ENCODE measurements around the gene ERI2. TPM values are rescaled to one million over a fixed set of nuclear protein-coding genes. Genes with fewer than 3 reads are reported as not detected.

ERI2 gene
- total RNA-seq, 1 experiment from 2014 or later = 13.2 TPM

GRCh38 chr16:20833086-20833485 lies 26.8 kb upstream of the ERI2 start:
- no TSS peak for BruUV-seq (replicated peaks)
- ChIA-PET CTCF (no interaction called here), POLR2A (ENCODE audit: unreplicated experiment) (no interaction called here)
- no peak overlapping the region for H2AFZ ChIP-seq (ENCODE audit: low read length)
- no peak overlapping the region for H3K9ac ChIP-seq (ENCODE audit: low read length)
- no peaks in the 10 kb centered on the region for H3K9me3 ChIP-seq (ENCODE audit: low read length)
- H3K79me2 ChIP-seq (ENCODE audit: low read length) = no peaks in the 10 kb centered on the region
- ATAC-seq (no peak), DNase-seq (no peak)
- H3F3A ChIP-seq (ENCODE audit: low read length, unreplicated experiment) = no peaks in the 10 kb centered on the region
- no peak overlapping the region for H3K27ac ChIP-seq (ENCODE audit: low read length)
- H3K36me3 ChIP-seq (ENCODE audit: low read depth, low read length) = peaks cover 12% of the 10 kb centered on the region
- H3K27me3 ChIP-seq (ENCODE audit: low read length) = no peaks in the 10 kb centered on the region
- intact Hi-C loops (cut with micrococcal nuclease) = no loop called here
- H3K4me3 ChIP-seq (ENCODE audit: low read length) = no peak overlapping the region
- H3K4me1 ChIP-seq (ENCODE audit: insufficient read depth, low read length) = no peaks in the 10 kb centered on the region
- no peak overlapping the region for H3K4me2 ChIP-seq (ENCODE audit: low read length)
- no peaks in the 10 kb centered on the region for H4K20me1 ChIP-seq (ENCODE audit: low read length)
- H3K9me2 ChIP-seq (replicated peaks; ENCODE audit: low read length) = no peaks in the 10 kb centered on the region
- TF ChIP-seq EZH2phosphoT487 (IDR thresholded peaks at IDR 0.05; ENCODE audit: borderline replicate concordance, low read length) (no peak), EZH2 (IDR thresholded peaks at IDR 0.05; ENCODE audit: low read length, unreplicated experiment) (no peak), CTCF (conservative IDR thresholded peaks at IDR 0.05; ENCODE audit: low read depth, low read length) (no peak)

GRCh38 chr16:20830372-20830771 lies 24.1 kb upstream of the ERI2 start:
- BruUV-seq (replicated peaks) = no TSS peak
- Histone ChIP-seq H3K9me3 (ENCODE audit: low read length) (no peaks in the 10 kb centered on the region), H3K27ac (ENCODE audit: low read length) (no peak overlapping the region), H3K4me3 (ENCODE audit: low read length) (no peak overlapping the region), H3K9ac (ENCODE audit: low read length) (no peak overlapping the region), H4K20me1 (ENCODE audit: low read length) (no peaks in the 10 kb centered on the region), H3K36me3 (ENCODE audit: low read depth, low read length) (peaks cover 21% of the 10 kb centered on the region), H3K27me3 (ENCODE audit: low read length) (no peaks in the 10 kb centered on the region), H3K79me2 (ENCODE audit: low read length) (no peaks in the 10 kb centered on the region), H3K9me2 (replicated peaks; ENCODE audit: low read length) (no peaks in the 10 kb centered on the region), H3F3A (ENCODE audit: low read length, unreplicated experiment) (no peaks in the 10 kb centered on the region), H3K4me2 (ENCODE audit: low read length) (no peak overlapping the region), H2AFZ (ENCODE audit: low read length) (no peak overlapping the region), H3K4me1 (ENCODE audit: insufficient read depth, low read length) (no peaks in the 10 kb centered on the region)
- peak; percentile 15; the same call in 1 of the 2 replicates for ATAC-seq
- POLR2A ChIA-PET (ENCODE audit: unreplicated experiment) = no interaction called here
- CTCF ChIA-PET = no interaction called here
- TF ChIP-seq CTCF (conservative IDR thresholded peaks at IDR 0.05; ENCODE audit: low read depth, low read length) (no peak), EZH2 (IDR thresholded peaks at IDR 0.05; ENCODE audit: low read length, unreplicated experiment) (no peak), EZH2phosphoT487 (IDR thresholded peaks at IDR 0.05; ENCODE audit: borderline replicate concordance, low read length) (no peak)
- DNase-seq = no peak
- intact Hi-C loops (cut with micrococcal nuclease) = no loop called here

GRCh38 chr16:20829536-20829935 lies 23.3 kb upstream of the ERI2 start:
- H3K36me3 ChIP-seq (ENCODE audit: low read depth, low read length) = peaks cover 17% of the 10 kb centered on the region
- no peak overlapping the region for H3K4me3 ChIP-seq (ENCODE audit: low read length)
- no peaks in the 10 kb centered on the region for H3K4me1 ChIP-seq (ENCODE audit: insufficient read depth, low read length)
- ChIA-PET CTCF (no interaction called here), POLR2A (ENCODE audit: unreplicated experiment) (no interaction called here)
- no peaks in the 10 kb centered on the region for H3K27me3 ChIP-seq (ENCODE audit: low read length)
- H3K9me3 ChIP-seq (ENCODE audit: low read length) = no peaks in the 10 kb centered on the region
- ATAC-seq (no peak), DNase-seq (no peak)
- intact Hi-C loops (cut with micrococcal nuclease) = no loop called here
- no peak for TF ChIP-seq CTCF (conservative IDR thresholded peaks at IDR 0.05; ENCODE audit: low read depth, low read length)
- no peak for TF ChIP-seq EZH2phosphoT487 (IDR thresholded peaks at IDR 0.05; ENCODE audit: borderline replicate concordance, low read length)
- no peak for TF ChIP-seq EZH2 (IDR thresholded peaks at IDR 0.05; ENCODE audit: low read length, unreplicated experiment)
- no peak overlapping the region for H3K4me2 ChIP-seq (ENCODE audit: low read length)
- no peak overlapping the region for H3K9ac ChIP-seq (ENCODE audit: low read length)
- no peaks in the 10 kb centered on the region for H4K20me1 ChIP-seq (ENCODE audit: low read length)
- no TSS peak for BruUV-seq (replicated peaks)
- no peaks in the 10 kb centered on the region for H3K9me2 ChIP-seq (replicated peaks; ENCODE audit: low read length)
- no peak overlapping the region for H3K27ac ChIP-seq (ENCODE audit: low read length)
- no peaks in the 10 kb centered on the region for H3F3A ChIP-seq (ENCODE audit: low read length, unreplicated experiment)
- no peaks in the 10 kb centered on the region for H3K79me2 ChIP-seq (ENCODE audit: low read length)
- no peak overlapping the region for H2AFZ ChIP-seq (ENCODE audit: low read length)
